B cell (primary cell): ENCODE results near the gene ANKRD13D. TPM values are rescaled to one million over a fixed set of nuclear protein-coding genes. Genes with fewer than 3 reads are reported as not detected.

Experiments
- ATAC-seq: fragments of 200-7000 bp; cut with Tn5 transposase; one replicate; pipeline ENCODE4 v1.10.0; 2021; ENCODE audit warnings: low read depth, mild to moderate bottlenecking, moderate number of reproducible peaks, moderate library complexity
- CTCF ChIA-PET: fragments of 350-600 bp; sonication (Branson Sonifier 250); formaldehyde crosslinking; loops from one replicate; lab custom pipeline; 2021; ENCODE audit warnings: antibody characterized with exemption, inconsistent platforms; lab: Charles Lee
- POLR2A ChIA-PET: fragments of 350-600 bp; sonication (Branson Sonifier 250); formaldehyde crosslinking; loops from one replicate; lab custom pipeline; 2021; ENCODE audit warnings: antibody characterized with exemption; lab: Charles Lee
- DNase-seq: peaks from one replicate; pipeline ENCODE4 v3.0.0; 2013
- H2AFZ ChIP-seq: 2 replicates; pipeline ENCODE4 v1.6.1; 2012; ENCODE audit warnings: mild to moderate bottlenecking, low read depth, low read length; ENCODE audit not compliant: insufficient read depth, poor library complexity, severe bottlenecking
- H3K27ac ChIP-seq, 2 donors: 1 replicate in 1 of 2; 2 replicates in 1 of 2; pipeline ENCODE4 v1.5.1; 2012 to 2013; ENCODE audit warnings: low read length in 2 of 2, mild to moderate bottlenecking in 2 of 2, moderate library complexity in 1 of 2
- H3K27me3 ChIP-seq, 4 experiments: fragments of 200-600 bp in 1 of 4; sonication (generic) in 1 of 4; replicated peaks in 1 of 4; 1 replicate in 2 of 4; 2 replicates in 2 of 4; pipeline versions ENCODE4 v1.6.1 to v1.7.0; 2013 to 2016; ENCODE audit warnings: low read length in 3 of 4, mild to moderate bottlenecking in 2 of 4, mixed read lengths in 1 of 4, moderate library complexity in 1 of 4; ENCODE audit not compliant: insufficient read depth in 4 of 4, control insufficient read depth in 3 of 4; ENCODE audit errors: control extremely low read depth in 1 of 4
- H3K36me3 ChIP-seq, 2 experiments: replicated peaks in 1 of 2; 1 replicate in 1 of 2; 2 replicates in 1 of 2; pipeline versions ENCODE4 v1.6.1 to v1.7.1; 2013; ENCODE audit warnings: low read length in 1 of 2; ENCODE audit not compliant: insufficient read depth in 2 of 2, control insufficient read depth in 1 of 2; ENCODE audit errors: control extremely low read depth in 1 of 2, extremely low read depth in 1 of 2
- H3K4me1 ChIP-seq, 2 donors: fragments of 200-600 bp in 1 of 2; sonication (generic) in 1 of 2; 1 replicate in 1 of 2; 2 replicates in 1 of 2; pipeline versions ENCODE4 v1.5.1 to v1.6.1; 2013 to 2017; ENCODE audit warnings: low read length in 2 of 2; ENCODE audit not compliant: control insufficient read depth in 2 of 2, insufficient read depth in 2 of 2
- H3K4me2 ChIP-seq: replicated peaks from 2 replicates; pipeline ENCODE3; 2012; ENCODE audit warnings: mild to moderate bottlenecking, low read depth, low read length; ENCODE audit not compliant: poor library complexity, severe bottlenecking
- H3K4me3 ChIP-seq, 5 experiments: fragments of 200-600 bp in 1 of 5; sonication (generic) in 1 of 5; 1 replicate in 3 of 5; 2 replicates in 2 of 5; pipeline versions ENCODE4 v1.5.1 to v1.7.0; 2011 to 2016; ENCODE audit warnings: low read length in 4 of 5, mild to moderate bottlenecking in 4 of 5, low read depth in 2 of 5, control low read depth in 1 of 5, moderate library complexity in 1 of 5; ENCODE audit not compliant: insufficient read depth in 1 of 5; ENCODE audit errors: control extremely low read depth in 1 of 5, extremely low read depth in 1 of 5
- H3K79me2 ChIP-seq: fragments of 200-600 bp; sonication (generic); one replicate; pipeline ENCODE4 v1.6.0; 2016; ENCODE audit warnings: low read length; ENCODE audit not compliant: control insufficient read depth, insufficient read depth
- H3K9ac ChIP-seq: fragments of 200-600 bp; sonication (generic); 2 replicates; pipeline ENCODE4 v1.6.1; 2017; ENCODE audit warnings: mild to moderate bottlenecking, low read length, moderate library complexity
- H3K9me3 ChIP-seq, 3 donors: one replicate each; pipeline versions ENCODE4 v1.6.1 to v1.7.1; 2013; ENCODE audit warnings: low read length in 2 of 3; ENCODE audit not compliant: control insufficient read depth in 2 of 3, insufficient read depth in 1 of 3; ENCODE audit errors: control extremely low read depth in 1 of 3
- H4K20me1 ChIP-seq: 2 replicates; pipeline ENCODE4 v1.6.0; 2012; ENCODE audit warnings: mild to moderate bottlenecking, low read length; ENCODE audit not compliant: insufficient read depth, control insufficient read depth, poor library complexity, severe bottlenecking
- H3K27ac Mint-ChIP-seq: one replicate; pipeline ENCODE4 v1.8.0; 2021; ENCODE audit warnings: mixed read lengths
- H3K27me3 Mint-ChIP-seq: one replicate; pipeline ENCODE4 v1.8.0; 2021; ENCODE audit warnings: mixed read lengths
- H3K4me1 Mint-ChIP-seq: one replicate; pipeline ENCODE4 v1.8.0; 2021; ENCODE audit warnings: mixed read lengths
- H3K4me3 Mint-ChIP-seq: one replicate; pipeline ENCODE4 v1.8.0; 2021; ENCODE audit warnings: mixed read lengths
- H3K9me3 Mint-ChIP-seq: one replicate; pipeline ENCODE4 v1.8.0; 2022; ENCODE audit warnings: mixed read lengths; ENCODE audit not compliant: insufficient read depth
- CTCF ChIP-seq: fragments of 200-600 bp; IDR thresholded peaks from one replicate; pipeline ENCODE4 v1.8.0; 2022; ENCODE audit warnings: antibody characterized with exemption, mild to moderate bottlenecking
- EZH2 ChIP-seq: IDR thresholded peaks from 2 replicates; pipeline ENCODE4 v1.6.1; 2012; ENCODE audit warnings: borderline replicate concordance, low read depth, mild to moderate bottlenecking, moderate library complexity, low read length; ENCODE audit not compliant: insufficient read depth, poor library complexity, severe bottlenecking
- WGBS: methylation state at CpG from one replicate; pipeline ENCODE4 v1.1.5; 2013; ENCODE audit warnings: missing lambda C conversion rate; ENCODE audit not compliant: insufficient coverage; 5-methylcytosine and 5-hydroxymethylcytosine counted together
- intact Hi-C: fragments of 100-400 bp; cut with micrococcal nuclease; formaldehyde crosslinking; loops from one replicate; pipeline ENCODE4 v1.10.0; 2022
- polyA plus RNA-seq: library from polyadenylated mRNA; depleted of rRNA; stranded (reverse); fragments of >200 nt; gene quantifications from 2 replicates; pipeline ENCODE4 v1.2.3, GENCODE V29; 2012
- total RNA-seq, 2 donors: library from RNA; stranded (reverse); fragments of 120-200 nt in 1 of 2; gene quantifications; 1 replicate in 1 of 2; 2 replicates in 1 of 2; pipeline versions ENCODE4 v1.2.3 to v1.2.4, GENCODE V29; 2013 to 2022

Gene ANKRD13D
- total and polyA plus RNA-seq, 2 donors (not counting 1 experiment from before 2014, with no cell fraction given): 189 to 252 TPM

GRCh38 chr11:67321313-67321871 lies 32.3 kb downstream of the ANKRD13D start:
- no peaks in the 10 kb centered on the region for H3K9me3 ChIP-seq
- no peak overlapping the region for H3K4me3 ChIP-seq
- Mint-ChIP-seq H3K27me3 (no peaks in the 10 kb centered on the region), H3K4me3 (no peak overlapping the region), H3K9me3 (no peaks in the 10 kb centered on the region), H3K27ac (no peak overlapping the region), H3K4me1 (peaks cover 9% of the 10 kb centered on the region)
- intact Hi-C loops: no loop called here
- peaks cover 11 to 19% of the 10 kb centered on the region in 2 donors for H3K4me1 ChIP-seq
- ChIA-PET POLR2A (no interaction called here), CTCF (interaction anchor here (0.7 to 10.5 kb wide), 7 partner anchors 8 to 61 kb away, joined by 3 to 229 read pairs (median 68); partner anchors contain the start of genes GRK2 and POLD4)
- H3K27me3 ChIP-seq: no peaks in the 10 kb centered on the region
- no peaks in the 10 kb centered on the region for H4K20me1 ChIP-seq
- no peak overlapping the region for H3K4me2 ChIP-seq
- DNase-seq (no peak), ATAC-seq (no peak)
- no peak for TF ChIP-seq EZH2
- TF ChIP-seq CTCF: no peak
- H3K9ac ChIP-seq: no peak overlapping the region
- H2AFZ ChIP-seq: no peak overlapping the region
- 89% methylated on average over 1 of the region's 6 CpGs for WGBS
- peaks cover 44% of the 10 kb centered on the region for H3K79me2 ChIP-seq
- H3K27ac ChIP-seq: no peak overlapping the region
- H3K36me3 ChIP-seq: peaks cover 3% of the 10 kb centered on the region in 2 experiments

DNA sequence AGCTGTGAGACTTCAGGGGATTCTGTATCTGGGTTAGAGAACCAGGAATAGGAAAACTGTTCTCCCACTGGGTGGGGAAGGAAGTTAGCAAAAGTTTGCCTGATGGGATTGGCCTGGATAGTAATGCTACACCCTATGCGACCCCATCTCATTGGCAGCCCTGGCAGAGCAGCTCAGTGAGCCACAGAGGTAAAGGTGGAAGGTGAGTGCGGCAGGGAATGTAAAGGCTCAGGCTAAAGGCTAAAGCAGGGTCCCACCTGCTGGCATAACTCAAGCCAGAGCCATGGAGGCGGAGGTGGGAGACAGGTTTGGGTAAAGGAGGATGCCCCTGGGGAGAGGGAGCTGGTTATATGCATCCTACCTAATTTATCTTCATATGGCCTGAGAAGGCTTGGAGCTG lies 32.9 kb downstream of the ANKRD13D start:
- Histone ChIP-seq H3K27ac (no peak overlapping the region), H4K20me1 (no peaks in the 10 kb centered on the region), H2AFZ (no peak overlapping the region), H3K9me3 (no peaks in the 10 kb centered on the region), H3K4me1 (peaks cover 11 to 13% of the 10 kb centered on the region in 2 donors), H3K4me2 (no peak overlapping the region), H3K4me3 (no peak overlapping the region), H3K36me3 (peaks cover 3% of the 10 kb centered on the region in 2 experiments), H3K79me2 (peaks cover 44% of the 10 kb centered on the region), H3K27me3 (no peaks in the 10 kb centered on the region), H3K9ac (no peak overlapping the region)
- CTCF ChIA-PET: interaction anchor here (0.8 to 10.5 kb wide), 6 partner anchors 24 to 488 kb away, joined by 3 to 229 read pairs (median 70); partner anchors contain the start of genes GRK2 and POLD4
- H3K27ac Mint-ChIP-seq: no peak overlapping the region
- DNase-seq (no peak), ATAC-seq (no peak)
- intact Hi-C loops: no loop called here
- no peaks in the 10 kb centered on the region for H3K27me3 Mint-ChIP-seq
- H3K9me3 Mint-ChIP-seq: no peaks in the 10 kb centered on the region
- no peak for TF ChIP-seq EZH2
- no peak for TF ChIP-seq CTCF
- 100% methylated on average over 2 of the region's 3 CpGs for WGBS
- no peak overlapping the region for H3K4me3 Mint-ChIP-seq
- POLR2A ChIA-PET: no interaction called here
- H3K4me1 Mint-ChIP-seq: peaks cover 9% of the 10 kb centered on the region
